GM19372 (cell line): ENCODE measurements around the gene AGMO.

Experiments used
- ATAC-seq: cut with Tn5 transposase; IDR thresholded peaks from one replicate; pipeline ENCODE4 v1.9.1; 2021; ENCODE audit warnings: mild to moderate bottlenecking, low read depth, moderate library complexity; ENCODE audit not compliant: unreplicated experiment

AGMO gene

GRCh38 chr7:15561835-15562234, at the start of gene AGMO:
Gene AGMO, minus strand, starts transcription at chr7:15562015.
- ATAC-seq, result no peak

- ATAC-seq, result no peak
Observed at GRCh38 chr7:15610503-15610902, 48.7 kb upstream of the AGMO start.

- no peak for ATAC-seq
Observed at GRCh38 chr7:15609287-15609686, 47.5 kb upstream of the AGMO start.

GRCh38 chr7:15607529-15608210, 45.9 kb upstream of the AGMO start:
- ATAC-seq, result no peak

- ATAC-seq, result no peak
Observed at GRCh38 chr7:15606561-15606960, 44.7 kb upstream of the AGMO start.

- ATAC-seq, result no peak
Observed at GRCh38 chr7:15604166-15604565, 42.4 kb upstream of the AGMO start.

GRCh38 chr7:15603124-15603523, 41.3 kb upstream of the AGMO start:
- no peak for ATAC-seq

- no peak for ATAC-seq
Observed at GRCh38 chr7:15602236-15602635, 40.4 kb upstream of the AGMO start.

- ATAC-seq, result no peak
Observed at GRCh38 chr7:15601175-15601574, 39.4 kb upstream of the AGMO start.

GRCh38 chr7:15600298-15600697, 38.5 kb upstream of the AGMO start:
- ATAC-seq, result no peak

GRCh38 chr7:15594461-15594860, 32.6 kb upstream of the AGMO start:
- no peak for ATAC-seq

- no peak for ATAC-seq
Observed at GRCh38 chr7:15593382-15593781, 31.6 kb upstream of the AGMO start.

- no peak for ATAC-seq
Observed at GRCh38 chr7:15586266-15586665, 24.5 kb upstream of the AGMO start.

GRCh38 chr7:15584575-15584974, 22.8 kb upstream of the AGMO start:
- ATAC-seq, result no peak

- no peak for ATAC-seq
Observed at GRCh38 chr7:15582773-15583172, 21.0 kb upstream of the AGMO start.

GRCh38 chr7:15581352-15581951, 19.6 kb upstream of the AGMO start:
- ATAC-seq, result no peak

GRCh38 chr7:15580604-15581351, 19.0 kb upstream of the AGMO start:
- ATAC-seq, result no peak

- ATAC-seq, result no peak
Observed at GRCh38 chr7:15577600-15577999, 15.8 kb upstream of the AGMO start.

- no peak for ATAC-seq
Observed at GRCh38 chr7:15571301-15571878, 9.6 kb upstream of the AGMO start.

GRCh38 chr7:15567652-15568051, 5.8 kb upstream of the AGMO start:
- no peak for ATAC-seq

- no peak for ATAC-seq
Observed at GRCh38 chr7:15567036-15567435, 5.2 kb upstream of the AGMO start.
